Measurements from ENCODE around the gene LOXHD1. TPM values are rescaled to one million over a fixed set of nuclear protein-coding genes. Genes with fewer than 3 reads are reported as not detected.

Gene LOXHD1
- polyA plus RNA-seq, 3 donors, result 0.78 to 1.3 (median 1.1) TPM

DNA sequence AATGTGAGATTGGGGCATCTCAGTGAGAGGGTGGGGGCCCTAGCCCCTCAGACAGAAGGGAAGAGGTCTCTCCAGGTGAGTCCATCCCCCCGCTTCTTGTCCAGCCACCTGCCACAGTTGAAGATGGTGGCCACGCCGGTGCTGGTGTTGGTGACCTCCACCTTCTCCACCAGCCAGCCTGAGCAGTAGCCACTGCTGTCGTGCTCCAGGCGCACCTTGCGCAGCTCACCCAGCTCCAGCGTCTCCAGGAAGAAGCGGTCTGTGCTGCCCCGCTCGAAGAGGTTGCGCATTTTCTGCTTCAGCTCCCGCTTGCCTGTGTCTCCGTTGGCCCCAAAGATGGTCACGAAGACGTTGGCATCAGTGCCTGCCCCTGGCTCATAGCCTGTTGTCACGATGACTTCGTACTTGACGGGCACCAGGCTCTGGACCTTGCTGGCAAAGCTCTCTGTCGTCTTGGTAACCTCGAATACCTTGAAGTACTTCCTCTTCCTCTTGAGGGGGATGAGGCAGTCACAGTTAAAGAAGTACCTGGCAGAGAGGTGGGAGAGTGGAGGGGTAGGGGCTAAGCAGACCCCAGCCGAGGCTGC lies 179.5 kb downstream of the LOXHD1 start:
- no peak for DNase-seq

DNA sequence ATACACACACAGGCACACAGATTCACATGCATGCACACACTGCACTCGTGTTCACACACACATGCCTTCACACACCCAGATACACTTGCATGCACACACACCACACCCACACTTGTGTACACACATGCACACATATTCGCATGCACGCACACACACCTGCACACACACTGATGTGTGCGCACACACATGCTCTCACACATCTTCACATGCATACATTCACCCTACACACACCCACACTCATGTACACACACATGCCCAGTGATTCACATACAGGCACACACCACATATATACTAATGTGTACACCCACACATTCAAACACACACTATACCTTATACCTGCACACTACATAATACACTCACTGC lies 181.6 kb downstream of the LOXHD1 start:
- DNase-seq, result no peak

DNA sequence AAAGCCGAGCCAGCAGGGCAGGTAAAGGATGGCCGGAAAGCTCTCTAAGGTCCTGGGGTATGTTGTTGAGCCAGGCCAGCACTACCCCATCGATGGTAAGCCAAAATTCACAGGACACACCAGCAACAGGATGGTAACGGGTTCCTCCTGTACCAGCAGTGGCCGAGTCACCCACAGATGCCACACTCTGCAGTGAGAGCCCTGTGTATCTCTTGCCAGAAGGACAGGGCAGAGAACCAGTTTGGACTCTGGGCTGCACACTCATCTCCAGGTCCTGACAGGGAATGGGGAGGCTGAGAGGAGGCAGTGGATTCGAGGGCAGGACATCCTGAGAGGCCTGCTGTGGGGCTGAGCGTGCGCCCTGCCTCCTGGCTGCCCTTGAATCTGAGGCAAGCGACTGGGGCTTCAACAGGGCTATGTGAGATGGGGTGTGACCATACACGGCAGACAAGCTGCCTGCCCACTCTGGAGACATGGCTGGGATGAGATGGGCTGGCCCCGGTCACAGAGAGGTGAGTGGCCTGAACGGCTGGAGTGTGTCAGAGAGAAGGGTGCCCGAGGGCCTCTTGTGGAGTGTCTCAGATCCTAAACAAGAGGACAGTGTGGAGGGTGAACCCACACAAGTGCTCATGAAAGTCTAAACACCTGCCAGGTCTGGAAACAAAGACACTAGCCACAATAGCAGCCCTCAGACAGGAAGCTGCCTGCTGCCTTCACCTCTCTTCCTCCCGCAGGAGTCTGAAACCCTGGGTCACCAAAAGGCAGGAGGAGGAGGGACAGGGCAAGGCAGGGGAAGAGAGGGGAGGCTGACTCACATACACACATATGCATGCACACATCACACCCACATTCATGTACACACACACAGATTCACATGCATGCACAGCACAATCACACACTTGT lies 182.3 kb downstream of the LOXHD1 start:
- no peak for DNase-seq

DNA sequence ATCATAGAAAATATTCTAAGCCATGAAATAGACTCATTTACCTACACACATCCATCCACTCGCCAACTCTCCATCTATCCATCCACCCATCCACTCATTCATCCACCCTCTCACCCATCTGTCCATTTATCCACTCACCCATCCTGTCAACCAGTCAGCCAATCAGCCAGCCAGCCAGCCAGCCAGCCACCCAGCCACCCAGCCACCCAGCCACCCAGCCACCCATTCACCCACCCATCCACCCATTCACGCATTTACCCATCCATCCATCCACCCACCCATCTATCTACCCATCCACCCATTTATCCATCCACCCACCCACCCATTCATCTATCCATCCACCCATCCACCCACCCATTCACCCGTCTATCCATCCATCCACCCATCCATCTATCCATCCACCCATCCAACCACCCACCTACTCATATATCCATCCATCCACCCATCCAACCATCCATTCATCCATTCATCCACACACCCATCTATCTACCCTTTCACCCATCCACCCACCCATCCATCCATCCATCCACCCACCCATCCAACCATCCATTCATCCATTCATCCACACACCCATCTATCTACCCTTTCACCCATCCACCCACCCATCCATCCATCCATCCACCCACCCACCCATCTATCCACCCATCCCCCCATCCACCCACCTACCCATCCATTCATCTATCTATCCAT lies 185.1 kb downstream of the LOXHD1 start:
- no peak for DNase-seq

DNA sequence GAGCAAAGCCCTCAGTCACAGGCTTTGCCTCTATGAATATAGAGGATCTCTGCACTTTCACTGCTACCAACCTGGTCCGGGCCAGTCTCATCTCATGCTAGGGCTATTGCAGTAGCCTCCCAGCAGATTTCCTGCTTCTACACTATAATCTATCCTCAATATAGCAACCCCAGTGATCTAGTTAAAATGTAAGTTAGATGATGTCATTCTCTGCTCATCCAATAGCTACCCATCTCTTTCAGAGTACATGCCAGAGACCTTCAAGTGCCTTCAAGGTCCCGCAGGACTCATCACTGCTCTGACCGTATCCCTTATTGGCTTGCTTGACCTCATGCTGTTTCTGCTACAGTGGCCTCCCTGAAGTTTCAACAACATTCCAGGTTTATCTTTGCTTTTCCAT lies 186.3 kb downstream of the LOXHD1 start:
- no peak for DNase-seq

DNA sequence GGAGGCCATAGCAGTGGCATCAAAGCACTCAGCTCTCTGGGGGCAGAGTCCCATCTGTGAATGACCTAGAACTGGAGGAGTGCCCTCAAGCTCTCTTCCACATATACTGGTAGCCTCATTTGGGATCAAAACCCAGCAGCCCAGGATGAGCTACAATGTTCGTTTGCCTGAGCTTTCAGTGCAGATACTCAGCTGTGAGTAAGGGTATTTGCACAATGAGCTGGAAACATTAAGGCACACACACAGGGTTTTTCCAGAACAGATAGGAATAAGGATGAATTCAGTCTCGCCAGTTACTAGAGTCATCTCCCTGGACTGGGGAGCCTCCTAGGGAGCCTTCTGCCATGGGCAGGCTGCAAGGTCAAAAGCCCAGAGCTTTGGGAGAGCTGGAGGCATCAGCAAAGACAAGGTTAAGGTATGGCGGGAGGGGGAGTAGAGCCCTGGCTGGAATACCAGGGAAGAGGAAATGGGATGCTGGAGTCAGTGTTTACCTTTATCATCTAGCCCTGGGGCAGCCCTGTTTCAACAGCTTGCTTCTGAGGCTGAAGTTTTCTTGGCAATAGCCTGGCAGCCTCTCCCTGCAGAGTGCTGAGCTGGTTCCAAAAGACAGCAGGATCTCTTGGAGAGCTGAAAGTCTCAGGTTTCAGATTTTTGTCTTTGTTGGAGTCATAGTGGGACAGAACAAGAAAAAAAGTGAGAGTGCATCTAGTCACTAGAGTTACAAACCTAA lies 187.7 kb downstream of the LOXHD1 start:
- DNase-seq, result no peak

DNA sequence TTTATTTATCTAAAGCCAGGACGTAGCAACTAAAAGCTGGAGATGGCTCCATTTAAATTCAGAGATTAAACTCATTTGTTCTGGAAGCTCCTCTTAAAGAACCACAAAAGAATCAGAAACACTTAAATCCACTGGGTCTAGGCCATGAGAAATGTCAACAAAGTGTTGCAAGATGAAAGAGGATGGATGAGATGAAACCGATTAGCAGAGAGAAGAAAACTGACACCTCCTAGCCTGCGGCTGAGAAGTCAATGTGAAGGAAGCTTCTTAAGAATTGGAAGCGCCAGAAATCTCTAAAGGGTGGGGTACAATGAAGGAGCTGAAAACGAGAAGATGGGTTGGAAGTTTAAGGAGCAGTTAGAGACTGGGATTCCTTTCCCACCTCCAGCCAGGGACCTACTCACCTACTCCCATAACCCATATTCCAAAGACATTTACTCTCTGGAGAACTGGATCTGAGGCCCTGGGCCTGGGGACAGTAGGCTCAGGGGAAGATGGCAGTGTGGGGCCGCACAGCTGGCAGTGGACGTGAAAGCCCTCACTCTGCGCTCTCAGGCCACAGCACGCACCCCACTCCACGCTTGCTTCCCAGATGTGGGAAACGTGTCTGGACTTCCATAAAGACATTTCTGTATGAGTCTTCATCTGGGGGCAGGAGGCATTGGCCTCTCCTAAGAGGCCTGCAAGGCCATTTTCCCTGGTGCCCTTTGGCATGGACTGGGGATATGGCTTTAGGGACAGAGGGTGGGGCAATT lies 188.4 kb downstream of the LOXHD1 start:
- no peak for DNase-seq

DNA sequence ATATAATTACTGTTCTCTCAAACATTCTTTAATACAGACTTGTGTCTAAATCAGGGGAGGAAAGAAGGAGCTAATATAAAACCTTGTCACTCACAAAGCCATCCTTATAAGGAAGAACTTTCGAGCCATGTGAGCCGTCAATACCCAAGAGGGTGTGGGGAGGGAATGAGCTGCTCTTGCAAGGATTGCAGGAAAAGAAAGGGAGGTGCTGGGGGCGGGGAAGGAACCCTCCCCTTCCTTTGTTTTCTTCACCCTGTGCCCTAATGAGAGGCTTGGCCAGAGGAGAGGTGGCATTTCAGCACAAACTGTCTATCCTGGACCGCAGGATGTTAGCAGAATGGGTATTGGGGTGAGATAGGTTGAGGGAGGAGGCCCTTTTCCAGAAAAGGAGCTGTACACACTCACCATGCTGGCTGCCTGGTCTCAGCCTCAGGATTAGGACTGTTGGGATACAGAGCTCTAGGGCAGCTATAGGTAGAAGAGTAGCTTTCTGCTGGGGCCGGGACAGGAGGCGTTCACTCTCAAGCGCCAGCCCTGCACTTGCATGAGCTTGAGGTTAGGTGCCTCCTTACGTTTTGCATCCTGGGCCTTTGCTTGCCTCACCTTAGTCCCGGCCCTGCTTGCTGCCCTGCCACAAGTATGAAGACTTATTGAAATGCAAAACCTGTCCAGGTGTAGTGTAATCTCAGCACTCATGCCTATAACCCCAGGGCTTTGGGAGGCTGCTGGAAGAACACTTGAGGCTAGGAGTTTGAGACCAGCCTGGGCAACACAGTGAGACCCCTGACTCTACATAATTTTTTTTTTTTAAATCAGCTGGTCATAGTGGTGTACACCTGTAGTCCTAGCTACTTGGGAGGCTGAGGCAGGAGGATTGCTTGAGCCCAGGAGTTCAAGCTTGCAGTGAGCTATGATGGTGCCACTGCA lies 190.5 kb downstream of the LOXHD1 start:
- DNase-seq, result peak; percentile 11

DNA sequence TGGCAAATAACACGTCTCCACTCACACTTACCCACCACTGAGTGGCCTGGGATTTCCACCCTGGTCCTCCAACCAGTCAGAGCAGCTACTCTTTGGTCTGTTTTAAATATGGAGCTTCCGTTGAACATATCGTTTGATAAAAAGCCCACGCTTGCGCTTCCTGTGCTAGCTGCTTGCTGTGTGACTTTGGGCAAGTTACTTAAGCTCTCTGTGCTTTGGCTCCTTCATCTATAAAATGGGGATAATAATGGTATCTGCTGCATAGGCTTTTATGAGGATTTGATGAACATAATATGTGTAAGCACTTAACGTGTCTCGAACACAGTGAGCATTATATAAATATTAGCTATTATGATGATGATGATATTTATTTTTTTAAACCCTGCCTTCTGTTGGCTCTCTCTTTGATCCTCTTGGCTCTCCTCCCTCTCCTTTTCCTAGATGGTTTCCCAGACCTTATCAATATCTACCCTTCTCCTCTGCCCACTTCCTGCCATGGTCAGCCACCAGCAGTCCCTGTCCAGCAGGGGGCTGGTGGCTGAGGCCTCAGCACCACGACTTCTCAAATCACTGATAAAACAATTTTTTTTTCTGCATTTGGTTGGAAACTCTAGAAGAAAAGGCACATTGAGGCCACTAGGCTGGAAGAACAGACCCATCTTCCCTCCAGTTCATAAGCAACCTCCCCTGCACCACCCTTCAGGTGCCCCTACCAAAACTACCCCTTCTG lies 191.9 kb downstream of the LOXHD1 start:
- DNase-seq, result no peak

DNA sequence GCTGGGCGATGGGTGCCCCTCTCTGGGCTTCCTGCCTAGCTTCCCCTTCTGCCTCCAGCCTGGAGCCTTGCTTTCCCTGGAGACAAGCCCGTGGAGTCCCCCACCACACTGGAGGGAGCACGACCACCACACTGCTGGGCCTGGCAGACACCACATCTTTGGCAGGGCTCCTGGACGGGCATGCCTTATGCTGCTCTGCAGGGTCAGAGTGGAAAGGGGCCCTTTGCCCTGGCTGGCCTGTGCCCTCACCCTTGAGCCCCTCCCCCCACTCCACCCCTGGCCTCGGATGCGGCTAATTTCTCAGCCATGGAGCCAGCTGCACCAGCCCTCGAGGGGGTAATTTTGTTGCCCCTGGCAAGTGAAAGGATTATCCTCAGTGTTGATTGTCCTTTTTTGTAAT lies 194.5 kb downstream of the LOXHD1 start:
- no peak for DNase-seq

DNA sequence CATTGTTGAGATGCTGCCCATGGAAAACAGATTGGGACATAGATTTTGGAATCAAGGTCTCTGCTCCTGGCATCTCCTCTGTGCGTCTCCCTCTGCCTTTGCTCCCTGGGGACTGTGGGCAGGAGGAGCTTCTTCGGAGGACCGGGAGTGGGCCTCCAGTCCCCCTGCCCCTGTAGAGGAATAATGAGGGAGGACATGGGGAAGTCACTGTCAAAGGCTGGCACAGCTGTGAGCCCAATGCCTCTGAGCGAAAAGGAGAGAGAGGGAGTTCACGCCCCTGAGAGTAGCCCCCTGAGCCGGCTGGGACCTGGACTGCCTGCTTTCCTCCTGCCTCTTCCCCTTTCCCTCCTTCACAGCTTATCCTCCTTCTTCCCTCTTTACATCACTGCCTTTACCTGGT lies 195.0 kb downstream of the LOXHD1 start:
- DNase-seq, result no peak

DNA sequence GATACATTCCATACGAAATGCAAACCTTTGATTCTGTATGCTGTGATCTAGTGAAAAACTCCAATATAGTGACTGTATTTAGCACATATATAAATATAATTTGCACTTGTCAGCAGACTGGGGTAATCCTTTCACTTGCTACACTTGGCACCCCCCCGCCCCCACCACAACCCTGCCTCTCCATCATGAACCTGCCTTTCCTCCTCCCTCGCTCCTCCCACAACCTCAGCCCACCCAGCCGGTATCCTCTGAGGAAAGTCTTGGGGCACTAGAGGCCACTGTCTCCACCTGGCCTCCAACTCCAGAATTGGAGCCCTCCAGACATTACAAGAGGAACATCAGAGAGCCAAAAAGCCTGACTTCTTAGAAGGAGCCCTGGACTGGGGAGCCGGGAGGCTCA lies 196.3 kb downstream of the LOXHD1 start:
- no peak for DNase-seq

DNA sequence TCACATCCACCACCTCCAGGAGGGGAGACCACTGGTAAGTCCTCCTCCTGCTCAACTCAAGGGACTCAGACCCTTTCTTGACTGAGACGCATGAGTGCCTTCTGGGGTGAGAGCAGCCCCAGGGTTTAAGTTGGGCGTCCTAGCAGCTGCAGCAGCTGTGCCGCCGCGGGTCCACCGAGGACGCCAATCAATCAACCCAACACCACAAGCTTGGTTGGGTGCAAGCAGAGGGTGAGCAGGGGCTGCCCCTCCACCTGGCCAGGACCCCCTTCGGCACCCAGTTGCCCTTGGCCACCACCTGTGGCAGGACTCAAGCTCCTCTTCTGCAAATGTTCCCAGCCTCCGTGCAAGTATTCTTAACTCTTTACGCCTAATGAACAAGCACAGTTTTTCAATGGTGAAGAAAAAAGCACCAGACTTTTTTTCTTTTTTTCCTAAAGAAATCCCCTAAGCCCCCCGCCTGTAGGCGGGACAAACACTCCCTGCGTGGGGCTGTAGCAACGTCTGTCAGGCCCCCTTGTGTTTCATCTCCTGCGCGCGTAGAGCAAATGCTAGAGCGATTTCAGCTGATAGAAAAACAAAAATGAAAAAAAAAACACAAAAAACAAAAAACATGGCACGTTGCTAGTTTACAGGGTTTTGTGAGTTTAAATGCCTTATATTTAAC lies 197.1 kb downstream of the LOXHD1 start:
- DNase-seq, result no peak

DNA sequence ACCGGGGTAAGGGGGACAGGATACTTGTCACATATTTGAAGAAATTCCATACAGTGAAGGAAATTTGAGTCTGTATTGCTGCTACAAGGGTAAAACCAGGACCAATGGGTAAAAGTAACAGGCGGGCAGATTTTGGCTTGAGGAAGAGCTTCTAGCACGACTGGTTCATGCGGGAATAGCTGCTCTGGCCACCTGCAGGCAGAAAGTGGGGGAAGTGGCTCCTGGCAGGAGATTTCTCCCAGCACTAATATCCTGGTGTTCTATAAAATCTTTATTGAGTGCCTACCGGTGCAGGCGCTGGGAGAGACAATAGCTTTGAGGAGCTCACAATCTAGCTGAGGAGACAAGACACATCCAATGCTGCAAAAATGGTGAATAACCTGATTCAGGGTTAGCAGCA lies 198.5 kb downstream of the LOXHD1 start:
- no peak for DNase-seq

DNA sequence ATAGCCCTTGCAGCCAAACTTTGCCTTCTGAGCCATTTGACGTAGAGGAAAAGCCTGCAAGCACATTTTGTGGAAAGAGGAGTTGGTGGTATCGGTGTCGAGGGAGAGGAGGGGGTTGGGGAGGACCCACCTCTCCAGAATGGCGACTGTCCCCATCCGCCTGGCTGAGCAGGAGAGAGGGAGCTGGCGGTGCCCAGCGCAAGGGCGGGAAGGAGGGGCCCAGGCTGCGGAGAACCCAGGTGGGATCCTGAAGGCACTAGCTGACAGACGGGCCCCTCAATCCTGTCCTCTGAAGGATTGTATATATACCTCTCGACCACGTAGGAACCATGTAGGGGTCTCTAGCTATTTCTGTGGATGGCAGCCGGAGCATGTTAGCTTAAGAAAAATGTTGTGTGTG lies 200.3 kb downstream of the LOXHD1 start:
- DNase-seq, result no peak

DNA sequence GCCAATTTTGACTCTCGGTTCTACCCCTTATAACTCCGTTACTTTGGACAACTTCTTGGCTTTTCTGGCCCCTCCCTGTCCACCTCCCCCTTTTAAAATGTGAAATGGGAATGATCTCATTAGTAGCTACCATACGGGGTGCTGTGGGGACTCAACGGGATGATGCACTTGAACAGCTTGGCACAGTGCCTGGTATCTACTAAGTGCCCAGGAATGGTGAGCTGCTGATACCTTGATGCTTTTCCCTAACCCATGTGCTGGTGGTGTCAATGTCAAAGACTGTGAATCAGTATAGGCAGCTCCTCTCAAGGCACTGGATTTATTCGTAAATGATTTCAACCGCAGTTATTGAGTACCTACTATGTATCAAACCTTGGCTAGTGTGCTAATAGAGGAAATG lies 204.2 kb downstream of the LOXHD1 start:
- no peak for DNase-seq

DNA sequence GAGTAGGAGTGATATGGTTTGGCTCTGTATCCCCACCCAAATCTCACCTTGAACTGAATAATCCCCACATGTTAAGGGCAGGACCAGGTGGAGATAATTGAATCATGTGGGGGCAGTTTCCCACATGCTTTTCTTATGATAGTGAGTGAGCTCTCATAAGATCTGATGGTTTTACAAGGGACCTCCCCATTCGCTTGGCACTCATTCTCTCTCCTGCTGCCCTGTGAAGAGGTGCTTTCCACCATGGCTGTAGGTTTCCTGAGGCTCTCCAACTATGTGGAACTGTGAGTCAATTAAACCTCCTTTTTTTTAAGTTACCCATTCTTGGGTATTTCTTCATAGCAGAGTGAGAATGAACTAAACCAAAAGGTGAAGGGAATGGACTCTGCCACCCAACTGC lies 207.5 kb downstream of the LOXHD1 start:
- DNase-seq, result no peak

DNA sequence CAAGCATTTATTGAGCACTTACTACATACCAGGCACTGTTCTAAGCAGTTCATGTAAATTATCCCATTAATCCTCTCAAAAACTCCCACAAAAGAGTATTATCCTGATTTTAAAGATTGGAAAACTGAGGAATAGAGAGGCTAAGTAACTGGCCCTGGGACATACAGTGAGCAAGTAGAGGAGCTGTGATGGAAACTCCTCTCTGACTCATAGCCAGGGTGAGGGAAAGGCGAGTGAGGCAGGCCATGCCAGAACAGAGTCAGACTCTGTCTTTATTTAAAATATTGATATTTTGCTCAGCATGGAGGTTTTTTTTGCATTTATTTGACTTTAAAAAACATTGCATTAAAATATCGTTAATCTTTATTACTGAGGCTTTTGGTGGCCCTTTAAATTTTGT lies 208.0 kb downstream of the LOXHD1 start:
- DNase-seq, result no peak

DNA sequence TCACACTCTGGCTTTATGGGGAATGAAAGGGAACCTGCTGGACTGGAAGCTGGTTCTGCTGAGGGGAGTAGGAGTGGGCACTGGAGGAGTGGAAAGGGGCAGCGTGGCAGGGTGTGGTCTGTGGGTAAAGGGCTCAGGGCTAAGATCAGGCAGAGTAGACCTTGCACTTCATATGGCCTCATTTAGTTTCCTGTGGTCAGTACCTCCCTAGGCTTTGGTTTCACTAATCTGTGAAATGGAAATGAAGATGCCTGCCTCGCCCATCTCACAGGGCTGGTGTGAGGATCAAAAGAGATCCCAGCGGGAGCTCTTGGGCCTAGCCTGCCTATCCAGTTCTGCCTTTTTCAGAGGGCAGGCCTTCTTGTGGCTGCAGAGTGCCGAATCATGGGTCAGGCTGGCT lies 208.7 kb downstream of the LOXHD1 start:
- DNase-seq, result no peak
